Gastrocnemius medialis (tissue), 4 donors: Measurements from ENCODE around the gene RAI1.

ENCODE experiments used
- CTCF ChIP-seq, 5 experiments: fragments of 450-650 bp in 3 of 5; fragments of 200-600 bp in 2 of 5; sonication (generic) in 2 of 5; IDR thresholded peaks in 4 of 5; conservative IDR thresholded peaks in 1 of 5; 1 replicate in 4 of 5; 2 replicates in 1 of 5; pipeline ENCODE4 v1.5.1; 2016 to 2019; ENCODE audit warnings: antibody characterized with exemption in 5 of 5, mild to moderate bottlenecking in 3 of 5, moderate library complexity in 3 of 5
- POLR2A ChIP-seq, 2 donors: fragments of 450-650 bp; IDR thresholded peaks; one replicate each; pipeline ENCODE4 v1.6.1; 2017; ENCODE audit warnings: antibody characterized with exemption in 2 of 2, mild to moderate bottlenecking in 2 of 2, moderate library complexity in 2 of 2

- no peak for TF ChIP-seq CTCF (IDR thresholded peaks at IDR 0.05 in 4 of 5, conservative IDR thresholded peaks at IDR 0.05 in 1 of 5)
- no peak for TF ChIP-seq POLR2A (IDR thresholded peaks at IDR 0.05)
Observed at GRCh38 chr17:17820046-17820445, 138.8 kb downstream of the RAI1 start.
